Endothelial cell of umbilical vein (primary cell): ENCODE results near the gene ANGPTL1. TPM values are rescaled to one million over a fixed set of nuclear protein-coding genes. Genes with fewer than 3 reads are reported as not detected.
"Not testable (repeated sequence)": the region's sequence is repeated elsewhere in the genome, so short reads cannot be mapped to it uniquely, and the experiment has no call there.

Experiments
- BruUV-seq: library from RNA; stranded (reverse); fragments of 400-500 nt; replicated peaks from 2 replicates; lab custom pipeline; 2021; lab: Mats Ljungman, UMichigan
- CTCF ChIA-PET: fragments of 300-600, 350-600 bp; sonication (Branson Sonifier 250); formaldehyde crosslinking; loops from one replicate; lab custom pipeline; 2021; ENCODE audit warnings: antibody characterized with exemption, inconsistent platforms; lab: Charles Lee
- POLR2A ChIA-PET: fragments of 300-600, 350-600 bp; sonication (Branson Sonifier 250); formaldehyde crosslinking; loops from one replicate; lab custom pipeline; 2021; ENCODE audit warnings: antibody characterized with exemption, inconsistent platforms; lab: Charles Lee
- DNase-seq: peaks from one replicate; pipeline ENCODE4 v3.0.0-alpha.2; 2011; ENCODE audit warnings: low read depth, low spot score
- FAIRE-seq: peaks from 2 replicates; lab custom pipeline; 2011; peaks lifted over from hg19 to GRCh38; lab: Jason Lieb, UNC
- H2AFZ ChIP-seq: 2 replicates; pipeline ENCODE4 v1.6.0; 2012; ENCODE audit warnings: low read depth, low read length, control low read depth, inconsistent platforms
- H3K27ac ChIP-seq: 2 replicates; pipeline ENCODE4 v1.5.1; 2011; ENCODE audit warnings: low read depth, mild to moderate bottlenecking, control low read depth, low read length, moderate library complexity; ENCODE audit not compliant: insufficient read depth
- H3K27me3 ChIP-seq, 2 experiments: 2 replicates each; pipeline versions ENCODE4 v1.6.0 to v1.6.1; 2011; ENCODE audit warnings: low read length in 2 of 2, mixed read lengths in 1 of 2; ENCODE audit not compliant: control insufficient read depth in 2 of 2, insufficient read depth in 2 of 2
- H3K36me3 ChIP-seq, 2 experiments: 2 replicates in 1 of 2; 3 replicates in 1 of 2; pipeline ENCODE4 v1.5.1; 2011; ENCODE audit warnings: low read length in 2 of 2, mild to moderate bottlenecking in 1 of 2, moderate library complexity in 1 of 2; ENCODE audit not compliant: control insufficient read depth in 2 of 2, insufficient read depth in 2 of 2; ENCODE audit errors: extremely low read depth in 1 of 2
- H3K4me1 ChIP-seq: 3 replicates; pipeline ENCODE4 v1.5.1; 2011; ENCODE audit warnings: mild to moderate bottlenecking, low read length; ENCODE audit not compliant: control insufficient read depth, insufficient read depth; ENCODE audit errors: extremely low read depth
- H3K4me2 ChIP-seq: 2 replicates; pipeline ENCODE4 v1.6.1; 2011; ENCODE audit warnings: low read length, control low read depth, mixed read lengths; ENCODE audit not compliant: insufficient read depth
- H3K4me3 ChIP-seq, 3 experiments: fragments of 200-600 bp in 1 of 3; sonication (generic), shearing (Covaris generic) in 1 of 3; replicated peaks in 1 of 3; 2 replicates each; pipeline ENCODE4 v1.5.1; 2011 to 2016; ENCODE audit warnings: control low read depth in 3 of 3, low read length in 3 of 3, mild to moderate bottlenecking in 2 of 3, inconsistent platforms in 1 of 3, low read depth in 1 of 3, moderate library complexity in 1 of 3; ENCODE audit not compliant: insufficient read depth in 1 of 3
- H3K79me2 ChIP-seq: 2 replicates; pipeline ENCODE4 v1.6.0; 2012; ENCODE audit warnings: low read length, inconsistent platforms; ENCODE audit not compliant: control insufficient read depth, insufficient read depth
- H3K9ac ChIP-seq: replicated peaks from 2 replicates; pipeline ENCODE3; 2011; ENCODE audit warnings: low read length, control low read depth; ENCODE audit not compliant: insufficient read depth; ENCODE audit errors: extremely low read depth
- H3K9me1 ChIP-seq: replicated peaks from 3 replicates; pipeline ENCODE4 v1.6.0; 2011; ENCODE audit warnings: mild to moderate bottlenecking, low read length; ENCODE audit not compliant: control insufficient read depth, insufficient read depth; ENCODE audit errors: extremely low read depth
- H3K9me3 ChIP-seq: replicated peaks from 2 replicates; pipeline ENCODE4 v1.5.1; 2012; ENCODE audit warnings: low read length, inconsistent platforms; ENCODE audit not compliant: control insufficient read depth, insufficient read depth
- H4K20me1 ChIP-seq: replicated peaks from 2 replicates; pipeline ENCODE3; 2011; ENCODE audit warnings: mild to moderate bottlenecking, low read length; ENCODE audit not compliant: control insufficient read depth, insufficient read depth; ENCODE audit errors: extremely low read depth
- EZH2 ChIP-seq: IDR thresholded peaks from 2 replicates; pipeline ENCODE4 v1.6.1; 2012; ENCODE audit warnings: borderline replicate concordance, low read depth, mild to moderate bottlenecking, moderate library complexity, low read length, inconsistent platforms; ENCODE audit not compliant: severe bottlenecking
- JUN ChIP-seq: IDR thresholded peaks from 2 replicates; pipeline ENCODE4 v1.6.1; 2011; ENCODE audit warnings: borderline replicate concordance, low read depth; ENCODE audit not compliant: insufficient read length, insufficient read depth
- MYC ChIP-seq: IDR thresholded peaks from one replicate; pipeline ENCODE4 v1.6.1; 2011; ENCODE audit warnings: mild to moderate bottlenecking, low read depth, low read length
- POLR2AphosphoS5 ChIP-seq: IDR thresholded peaks from 2 replicates; pipeline ENCODE4 v1.6.1; 2012; ENCODE audit warnings: low read depth, mild to moderate bottlenecking, control low read depth, low read length, moderate library complexity; ENCODE audit not compliant: insufficient read depth
- dilution Hi-C: fragments of 300-500 bp; cut with MboI; formaldehyde crosslinking; loops from one replicate; pipeline ENCODE4 v1.15.0; 2019; ENCODE audit warnings: low sequenced_read_pairs; ENCODE audit not compliant: extremely low pct_ligation_motif_present
- intact Hi-C: fragments of 100-400 bp; cut with micrococcal nuclease; formaldehyde crosslinking; loops from one replicate; pipeline ENCODE4 v1.10.0; 2022
- polyA plus RNA-seq, 4 experiments: library from polyadenylated mRNA; depleted of rRNA in 3 of 4; stranded (reverse) in 3 of 4; unstranded in 1 of 4; fragments of >200 nt; gene quantifications; 2 replicates each; pipeline versions ENCODE4 v1.2.1 to v1.2.3, GENCODE V29; 2011 to 2012; ENCODE audit warnings: missing spikeins in 1 of 4
- total RNA-seq: library from RNA; stranded (reverse); gene quantifications from 2 replicates; pipeline ENCODE4 v1.2.3, GENCODE V29; 2021
- TF ChIP-seq, protein P1 (sequence below), 2 donors: IDR thresholded peaks; 1 replicate in 1 of 2; 2 replicates in 1 of 2; pipeline ENCODE4 v1.5.1; 2011; ENCODE audit warnings: low read length in 2 of 2, mild to moderate bottlenecking in 2 of 2, moderate library complexity in 2 of 2, control low read depth in 1 of 2, inconsistent platforms in 1 of 2, low read depth in 1 of 2; ENCODE audit not compliant: insufficient read depth in 1 of 2; ENCODE audit errors: extremely low read depth in 1 of 2

The ANGPTL1 gene
- total and polyA plus RNA-seq, 2 donors (not counting 3 experiments of a cell fraction or from before 2014, with no cell fraction given): 0.15 TPM; not detected in 1

DNA sequence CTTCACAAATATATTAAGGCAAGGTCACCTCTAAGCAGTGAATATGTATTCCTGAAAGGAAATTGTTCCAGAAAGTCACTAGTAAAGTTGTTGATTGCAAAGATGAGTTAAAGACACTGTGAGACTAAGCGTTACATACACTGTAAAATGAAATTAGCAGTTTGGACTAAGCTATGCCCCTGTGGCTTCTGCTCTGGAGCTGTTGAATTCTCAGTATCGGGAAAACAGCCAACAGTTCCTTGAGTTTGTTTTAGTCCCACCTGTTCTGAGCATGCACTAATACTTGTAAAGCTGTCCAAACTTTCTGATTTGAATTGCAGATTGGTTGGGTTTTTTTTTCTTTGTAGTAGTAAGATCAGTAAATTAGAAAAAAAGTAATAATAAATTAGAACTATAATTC lies 21.0 kb downstream of the ANGPTL1 start:
- POLR2A ChIA-PET: no interaction called here

DNA sequence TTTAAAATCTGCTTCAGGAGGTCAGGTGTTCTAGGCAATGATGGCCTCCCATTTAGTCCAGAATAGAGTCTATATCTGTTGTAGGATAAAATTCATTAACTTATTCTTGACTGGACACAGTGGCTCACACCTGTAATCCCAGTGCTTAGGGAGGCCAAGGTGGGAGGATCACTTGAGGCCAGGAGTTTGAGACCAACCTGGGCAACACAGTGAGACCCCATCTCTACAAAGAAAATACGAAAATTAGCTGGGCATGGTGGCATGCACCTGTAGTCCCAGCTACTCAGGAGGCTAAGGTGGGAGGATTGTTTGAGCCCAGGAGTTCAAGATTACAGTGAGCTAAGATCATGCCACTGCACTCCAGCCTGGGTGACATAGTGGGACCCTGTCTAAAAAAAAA lies 23.0 kb downstream of the ANGPTL1 start:
- CTCF ChIA-PET: interaction anchor here (1.0 kb wide), 2 partner anchors 11 to 316 kb away, joined by 3 read pairs; no protein-coding TSS in a partner anchor
- H3K27ac ChIP-seq, POLR2A ChIA-PET, H3K79me2 ChIP-seq, H3K9ac ChIP-seq, H3K4me3 ChIP-seq, H3K9me3 ChIP-seq, H3K4me1 ChIP-seq, H3K36me3 ChIP-seq, H2AFZ ChIP-seq, DNase-seq, H3K27me3 ChIP-seq, H4K20me1 ChIP-seq, BruUV-seq, dilution Hi-C loops, FAIRE-seq, H3K4me2 ChIP-seq, H3K9me1 ChIP-seq: not testable (repeated sequence)
- intact Hi-C loops: loop anchor here (2.0 kb wide), 1 partner anchor 23 kb away; the partner anchor contains the start of gene ANGPTL1

More for the DNA sequence above, 21.0 kb downstream of the ANGPTL1 start:
- TF ChIP-seq EZH2 (no peak), MYC (no peak), JUN (no peak), POLR2AphosphoS5 (no peak)
- TF ChIP-seq, protein P1, sequence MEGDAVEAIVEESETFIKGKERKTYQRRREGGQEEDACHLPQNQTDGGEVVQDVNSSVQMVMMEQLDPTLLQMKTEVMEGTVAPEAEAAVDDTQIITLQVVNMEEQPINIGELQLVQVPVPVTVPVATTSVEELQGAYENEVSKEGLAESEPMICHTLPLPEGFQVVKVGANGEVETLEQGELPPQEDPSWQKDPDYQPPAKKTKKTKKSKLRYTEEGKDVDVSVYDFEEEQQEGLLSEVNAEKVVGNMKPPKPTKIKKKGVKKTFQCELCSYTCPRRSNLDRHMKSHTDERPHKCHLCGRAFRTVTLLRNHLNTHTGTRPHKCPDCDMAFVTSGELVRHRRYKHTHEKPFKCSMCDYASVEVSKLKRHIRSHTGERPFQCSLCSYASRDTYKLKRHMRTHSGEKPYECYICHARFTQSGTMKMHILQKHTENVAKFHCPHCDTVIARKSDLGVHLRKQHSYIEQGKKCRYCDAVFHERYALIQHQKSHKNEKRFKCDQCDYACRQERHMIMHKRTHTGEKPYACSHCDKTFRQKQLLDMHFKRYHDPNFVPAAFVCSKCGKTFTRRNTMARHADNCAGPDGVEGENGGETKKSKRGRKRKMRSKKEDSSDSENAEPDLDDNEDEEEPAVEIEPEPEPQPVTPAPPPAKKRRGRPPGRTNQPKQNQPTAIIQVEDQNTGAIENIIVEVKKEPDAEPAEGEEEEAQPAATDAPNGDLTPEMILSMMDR (IDR thresholded peaks at IDR 0.05; ENCODE audit: extremely low read depth in 1 of 2, insufficient read depth in 1 of 2, low read depth in 1 of 2, low read length in 2 of 2): no peak
- Histone ChIP-seq H3K4me1 (peaks cover 2% of the 10 kb centered on the region), H3K27me3 (no peaks in the 10 kb centered on the region), H3K27ac (no peak overlapping the region), H2AFZ (no peak overlapping the region), H3K36me3 (no peaks in the 10 kb centered on the region), H3K9ac (no peak overlapping the region), H3K9me1 (no peaks in the 10 kb centered on the region), H3K4me3 (no peak overlapping the region), H3K79me2 (no peaks in the 10 kb centered on the region), H3K9me3 (no peaks in the 10 kb centered on the region), H4K20me1 (no peaks in the 10 kb centered on the region), H3K4me2 (no peak overlapping the region)
- FAIRE-seq: no peak
- no peak for DNase-seq
- intact Hi-C loops (loop anchor here (2.0 kb wide), 1 partner anchor 21 kb away; the partner anchor contains the start of gene ANGPTL1), dilution Hi-C loops (no loop called here)
- CTCF ChIA-PET: interaction anchor here (1.4 to 1.6 kb wide), 2 partner anchors 13 to 46 kb away, joined by 3 read pairs; no protein-coding TSS in a partner anchor
- no TSS peak for BruUV-seq
